ENCODE data around the gene SPON1. TPM values are rescaled to one million over a fixed set of nuclear protein-coding genes. Genes with fewer than 3 reads are reported as not detected.
"Not testable (repeated sequence)": the region's sequence is repeated elsewhere in the genome, so short reads cannot be mapped to it uniquely, and the experiment has no call there.

The SPON1 gene
- total RNA-seq, 1 experiment from 2014 or later = not detected

DNA sequence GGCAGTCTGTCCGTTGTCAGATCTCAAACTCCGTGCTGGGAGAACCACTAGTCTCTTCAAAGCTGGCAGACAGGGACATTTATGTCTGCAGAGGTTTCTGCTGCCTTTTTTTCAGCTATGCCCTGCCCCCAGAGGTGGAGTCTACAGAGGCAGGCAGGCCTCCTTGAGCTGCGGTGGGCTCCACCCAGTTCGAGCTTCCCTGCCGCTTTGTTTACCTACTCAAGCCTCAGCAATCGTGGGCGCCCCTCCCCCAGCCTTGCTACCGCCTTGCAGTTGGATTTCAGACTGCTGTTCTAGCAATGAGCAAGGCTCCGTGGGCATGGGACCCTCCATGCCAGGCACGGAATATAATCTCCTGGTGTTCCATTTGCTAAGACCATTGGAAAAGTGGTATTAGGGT lies 23.7 kb upstream of the SPON1 start:
- H2AFZ ChIP-seq (ENCODE audit: low read length); BruUV-seq (replicated peaks); POLR2A ChIA-PET (ENCODE audit: unreplicated experiment); H3K9ac ChIP-seq (ENCODE audit: low read length); CTCF ChIA-PET; H3K4me2 ChIP-seq (ENCODE audit: low read length); H4K20me1 ChIP-seq (ENCODE audit: low read length); H3K4me3 ChIP-seq (ENCODE audit: low read length); H3K27me3 ChIP-seq (ENCODE audit: low read length); H3F3A ChIP-seq (ENCODE audit: low read length, unreplicated experiment); intact Hi-C loops (cut with micrococcal nuclease); H3K79me2 ChIP-seq (ENCODE audit: low read length); H3K36me3 ChIP-seq (ENCODE audit: low read depth, low read length); DNase-seq; H3K9me3 ChIP-seq (ENCODE audit: low read length); H3K27ac ChIP-seq (ENCODE audit: low read length); ATAC-seq; H3K9me2 ChIP-seq (replicated peaks; ENCODE audit: low read length): not testable (repeated sequence)
- peaks cover 34% of the 10 kb centered on the region for H3K4me1 ChIP-seq (ENCODE audit: insufficient read depth, low read length)

DNA sequence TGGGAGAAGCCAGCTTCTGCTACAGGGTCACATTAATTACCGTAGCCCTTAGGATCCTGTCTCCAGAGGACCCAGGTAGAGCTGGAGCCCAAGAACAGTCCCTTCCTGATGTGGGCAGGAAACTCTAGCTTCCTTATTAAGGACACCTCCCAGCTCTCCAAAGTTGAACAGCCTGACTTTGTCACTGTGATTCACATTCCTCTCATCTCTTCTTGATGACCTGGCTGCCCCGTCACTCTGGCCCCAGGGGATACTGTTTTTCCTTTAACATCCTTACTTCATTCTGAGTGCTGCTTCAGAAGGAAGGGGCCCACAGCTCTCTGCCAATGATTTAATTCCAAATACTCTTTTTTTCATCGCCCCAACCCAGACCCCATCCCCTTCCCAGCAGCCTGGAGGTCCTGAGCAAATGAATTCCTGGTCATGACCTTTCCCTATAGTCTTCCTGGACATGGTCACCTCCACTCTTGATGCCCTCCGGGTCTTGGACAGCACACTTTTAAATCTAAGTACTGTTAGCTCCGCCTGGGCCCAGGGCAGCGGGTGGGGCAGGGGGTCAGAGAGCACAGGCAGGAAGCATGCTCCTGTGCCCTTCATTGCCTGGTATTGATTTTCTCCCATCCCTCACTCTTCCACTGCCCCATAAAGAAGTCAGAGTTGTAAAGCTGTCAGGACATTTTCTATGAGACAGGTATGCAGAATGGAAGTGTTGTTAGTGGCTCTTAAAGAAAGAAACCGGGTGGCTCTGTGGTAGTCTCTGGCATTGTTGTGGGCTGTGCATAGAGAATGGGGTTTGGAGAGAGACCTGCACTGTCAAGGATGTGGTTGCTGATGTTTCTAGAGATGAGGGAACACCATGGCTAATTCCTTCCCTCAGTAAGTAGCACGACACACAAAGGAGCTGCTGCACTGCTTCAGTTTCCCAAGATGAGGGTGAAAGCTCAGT lies 22.3 kb upstream of the SPON1 start:
- Histone ChIP-seq H3K27ac (ENCODE audit: low read length) (peak overlapping the region; percentile 61), H3K79me2 (ENCODE audit: low read length) (no peaks in the 10 kb centered on the region), H3F3A (ENCODE audit: low read length, unreplicated experiment) (no peaks in the 10 kb centered on the region), H2AFZ (ENCODE audit: low read length) (no peak overlapping the region), H3K27me3 (ENCODE audit: low read length) (no peaks in the 10 kb centered on the region), H4K20me1 (ENCODE audit: low read length) (no peaks in the 10 kb centered on the region), H3K9ac (ENCODE audit: low read length) (no peak overlapping the region), H3K4me2 (ENCODE audit: low read length) (peak overlapping the region; percentile 54), H3K36me3 (ENCODE audit: low read depth, low read length) (no peaks in the 10 kb centered on the region), H3K9me2 (replicated peaks; ENCODE audit: low read length) (no peaks in the 10 kb centered on the region), H3K4me3 (ENCODE audit: low read length) (no peak overlapping the region; the same call in 1 of the 2 replicates), H3K4me1 (ENCODE audit: insufficient read depth, low read length) (peaks cover 34% of the 10 kb centered on the region), H3K9me3 (ENCODE audit: low read length) (no peaks in the 10 kb centered on the region)
- ChIA-PET POLR2A (ENCODE audit: unreplicated experiment) (no interaction called here), CTCF (interaction anchor here (0.6 kb wide), 1 partner anchor 522 kb away, joined by 3 read pairs; no protein-coding TSS in a partner anchor)
- intact Hi-C loops (cut with micrococcal nuclease) = no loop called here
- DNase-seq = peak; percentile 85
- BruUV-seq (replicated peaks) = no TSS peak
- ATAC-seq = peak; percentile 87
- TF ChIP-seq, protein P1, sequence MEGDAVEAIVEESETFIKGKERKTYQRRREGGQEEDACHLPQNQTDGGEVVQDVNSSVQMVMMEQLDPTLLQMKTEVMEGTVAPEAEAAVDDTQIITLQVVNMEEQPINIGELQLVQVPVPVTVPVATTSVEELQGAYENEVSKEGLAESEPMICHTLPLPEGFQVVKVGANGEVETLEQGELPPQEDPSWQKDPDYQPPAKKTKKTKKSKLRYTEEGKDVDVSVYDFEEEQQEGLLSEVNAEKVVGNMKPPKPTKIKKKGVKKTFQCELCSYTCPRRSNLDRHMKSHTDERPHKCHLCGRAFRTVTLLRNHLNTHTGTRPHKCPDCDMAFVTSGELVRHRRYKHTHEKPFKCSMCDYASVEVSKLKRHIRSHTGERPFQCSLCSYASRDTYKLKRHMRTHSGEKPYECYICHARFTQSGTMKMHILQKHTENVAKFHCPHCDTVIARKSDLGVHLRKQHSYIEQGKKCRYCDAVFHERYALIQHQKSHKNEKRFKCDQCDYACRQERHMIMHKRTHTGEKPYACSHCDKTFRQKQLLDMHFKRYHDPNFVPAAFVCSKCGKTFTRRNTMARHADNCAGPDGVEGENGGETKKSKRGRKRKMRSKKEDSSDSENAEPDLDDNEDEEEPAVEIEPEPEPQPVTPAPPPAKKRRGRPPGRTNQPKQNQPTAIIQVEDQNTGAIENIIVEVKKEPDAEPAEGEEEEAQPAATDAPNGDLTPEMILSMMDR (conservative IDR thresholded peaks at IDR 0.05; ENCODE audit: low read depth, low read length) = no peak
- TF ChIP-seq EZH2phosphoT487 (IDR thresholded peaks at IDR 0.05; ENCODE audit: borderline replicate concordance, low read length) (no peak), EZH2 (IDR thresholded peaks at IDR 0.05; ENCODE audit: low read length, unreplicated experiment) (no peak)

DNA sequence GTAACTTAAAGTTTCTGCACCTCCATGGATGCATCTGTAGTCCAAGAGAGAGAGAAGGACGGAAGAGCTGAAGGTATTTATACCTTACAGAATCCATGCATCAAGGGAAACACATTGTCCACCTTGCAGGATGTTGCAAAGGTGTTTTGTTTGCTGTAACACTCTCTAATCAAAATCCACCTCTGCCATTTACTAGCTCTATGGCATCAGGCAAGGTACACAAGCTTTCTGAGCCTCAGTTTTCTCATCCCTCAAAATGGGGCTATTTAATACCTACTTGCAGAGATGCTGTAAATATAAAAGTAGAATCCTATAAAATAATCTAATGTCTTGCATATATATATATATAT lies 21.6 kb upstream of the SPON1 start:
- H3K9ac ChIP-seq (ENCODE audit: low read length) = no peak overlapping the region
- no peaks in the 10 kb centered on the region for H3K36me3 ChIP-seq (ENCODE audit: low read depth, low read length)
- H3K27me3 ChIP-seq (ENCODE audit: low read length) = no peaks in the 10 kb centered on the region
- no peaks in the 10 kb centered on the region for H3K79me2 ChIP-seq (ENCODE audit: low read length)
- intact Hi-C loops (cut with micrococcal nuclease) = no loop called here
- no peak overlapping the region for H3K4me3 ChIP-seq (ENCODE audit: low read length)
- peak overlapping the region; percentile 54; the same call in 1 of the 2 replicates for H3K4me2 ChIP-seq (ENCODE audit: low read length)
- ChIA-PET POLR2A (ENCODE audit: unreplicated experiment) (no interaction called here), CTCF (no interaction called here)
- no peaks in the 10 kb centered on the region for H3F3A ChIP-seq (ENCODE audit: low read length, unreplicated experiment)
- BruUV-seq (replicated peaks) = no TSS peak
- H3K27ac ChIP-seq (ENCODE audit: low read length) = peak overlapping the region; percentile 61; the same call in 1 of the 2 replicates
- peaks cover 34% of the 10 kb centered on the region for H3K4me1 ChIP-seq (ENCODE audit: insufficient read depth, low read length)
- H3K9me2 ChIP-seq (replicated peaks; ENCODE audit: low read length) = no peaks in the 10 kb centered on the region
- no peaks in the 10 kb centered on the region for H3K9me3 ChIP-seq (ENCODE audit: low read length)
- no peaks in the 10 kb centered on the region for H4K20me1 ChIP-seq (ENCODE audit: low read length)
- H2AFZ ChIP-seq (ENCODE audit: low read length) = no peak overlapping the region
- no peak for DNase-seq
- TF ChIP-seq, protein P1 (conservative IDR thresholded peaks at IDR 0.05; ENCODE audit: low read depth, low read length) = no peak
- no peak for TF ChIP-seq EZH2phosphoT487 (IDR thresholded peaks at IDR 0.05; ENCODE audit: borderline replicate concordance, low read length)
- TF ChIP-seq EZH2 (IDR thresholded peaks at IDR 0.05; ENCODE audit: low read length, unreplicated experiment) = no peak
- no peak for ATAC-seq
